Measurements from ENCODE around the gene TMEM178B.

The TMEM178B gene

DNA sequence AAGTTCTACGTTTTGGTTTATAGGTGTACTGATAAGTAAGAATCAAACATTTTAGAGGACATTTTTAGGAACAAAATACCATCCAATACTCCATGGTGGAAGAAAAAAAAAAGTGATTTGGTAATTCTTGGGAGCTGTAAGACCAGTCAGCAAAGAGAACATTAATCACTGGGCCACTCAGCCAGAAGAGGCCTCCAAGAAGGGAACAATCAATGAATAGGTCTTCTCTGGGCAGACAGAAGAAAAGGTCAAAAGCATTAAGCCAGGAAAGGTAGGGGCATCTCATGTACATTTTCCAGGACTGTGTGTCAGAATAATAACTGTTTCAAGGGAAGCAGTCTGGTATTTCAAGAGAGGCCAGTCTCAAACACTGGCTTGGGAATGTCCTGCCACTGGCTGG lies 286.9 kb downstream of the TMEM178B start:
- DNase-seq (ENCODE audit: low read depth in 1 of 2, low spot score in 1 of 2), result no peak
- Histone ChIP-seq H3K27me3 (ENCODE audit: insufficient read depth, poor library complexity, severe bottlenecking) (no peaks in the 10 kb centered on the region), H3K4me3 (replicated peaks; ENCODE audit: insufficient read depth, low read length) (no peak overlapping the region), H3K27ac (replicated peaks) (no peak overlapping the region)
- TF ChIP-seq, protein P1, sequence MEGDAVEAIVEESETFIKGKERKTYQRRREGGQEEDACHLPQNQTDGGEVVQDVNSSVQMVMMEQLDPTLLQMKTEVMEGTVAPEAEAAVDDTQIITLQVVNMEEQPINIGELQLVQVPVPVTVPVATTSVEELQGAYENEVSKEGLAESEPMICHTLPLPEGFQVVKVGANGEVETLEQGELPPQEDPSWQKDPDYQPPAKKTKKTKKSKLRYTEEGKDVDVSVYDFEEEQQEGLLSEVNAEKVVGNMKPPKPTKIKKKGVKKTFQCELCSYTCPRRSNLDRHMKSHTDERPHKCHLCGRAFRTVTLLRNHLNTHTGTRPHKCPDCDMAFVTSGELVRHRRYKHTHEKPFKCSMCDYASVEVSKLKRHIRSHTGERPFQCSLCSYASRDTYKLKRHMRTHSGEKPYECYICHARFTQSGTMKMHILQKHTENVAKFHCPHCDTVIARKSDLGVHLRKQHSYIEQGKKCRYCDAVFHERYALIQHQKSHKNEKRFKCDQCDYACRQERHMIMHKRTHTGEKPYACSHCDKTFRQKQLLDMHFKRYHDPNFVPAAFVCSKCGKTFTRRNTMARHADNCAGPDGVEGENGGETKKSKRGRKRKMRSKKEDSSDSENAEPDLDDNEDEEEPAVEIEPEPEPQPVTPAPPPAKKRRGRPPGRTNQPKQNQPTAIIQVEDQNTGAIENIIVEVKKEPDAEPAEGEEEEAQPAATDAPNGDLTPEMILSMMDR (IDR thresholded peaks at IDR 0.05; ENCODE audit: insufficient read depth, low read length), result no peak
- TF ChIP-seq, protein P2, sequence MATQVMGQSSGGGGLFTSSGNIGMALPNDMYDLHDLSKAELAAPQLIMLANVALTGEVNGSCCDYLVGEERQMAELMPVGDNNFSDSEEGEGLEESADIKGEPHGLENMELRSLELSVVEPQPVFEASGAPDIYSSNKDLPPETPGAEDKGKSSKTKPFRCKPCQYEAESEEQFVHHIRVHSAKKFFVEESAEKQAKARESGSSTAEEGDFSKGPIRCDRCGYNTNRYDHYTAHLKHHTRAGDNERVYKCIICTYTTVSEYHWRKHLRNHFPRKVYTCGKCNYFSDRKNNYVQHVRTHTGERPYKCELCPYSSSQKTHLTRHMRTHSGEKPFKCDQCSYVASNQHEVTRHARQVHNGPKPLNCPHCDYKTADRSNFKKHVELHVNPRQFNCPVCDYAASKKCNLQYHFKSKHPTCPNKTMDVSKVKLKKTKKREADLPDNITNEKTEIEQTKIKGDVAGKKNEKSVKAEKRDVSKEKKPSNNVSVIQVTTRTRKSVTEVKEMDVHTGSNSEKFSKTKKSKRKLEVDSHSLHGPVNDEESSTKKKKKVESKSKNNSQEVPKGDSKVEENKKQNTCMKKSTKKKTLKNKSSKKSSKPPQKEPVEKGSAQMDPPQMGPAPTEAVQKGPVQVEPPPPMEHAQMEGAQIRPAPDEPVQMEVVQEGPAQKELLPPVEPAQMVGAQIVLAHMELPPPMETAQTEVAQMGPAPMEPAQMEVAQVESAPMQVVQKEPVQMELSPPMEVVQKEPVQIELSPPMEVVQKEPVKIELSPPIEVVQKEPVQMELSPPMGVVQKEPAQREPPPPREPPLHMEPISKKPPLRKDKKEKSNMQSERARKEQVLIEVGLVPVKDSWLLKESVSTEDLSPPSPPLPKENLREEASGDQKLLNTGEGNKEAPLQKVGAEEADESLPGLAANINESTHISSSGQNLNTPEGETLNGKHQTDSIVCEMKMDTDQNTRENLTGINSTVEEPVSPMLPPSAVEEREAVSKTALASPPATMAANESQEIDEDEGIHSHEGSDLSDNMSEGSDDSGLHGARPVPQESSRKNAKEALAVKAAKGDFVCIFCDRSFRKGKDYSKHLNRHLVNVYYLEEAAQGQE (IDR thresholded peaks at IDR 0.05; ENCODE audit: insufficient replicate concordance, low read depth), result no peak
- TF ChIP-seq SPI1 (IDR thresholded peaks at IDR 0.05; ENCODE audit: borderline replicate concordance, low read depth), result no peak
- no peak for TF ChIP-seq POLR2AphosphoS5 (IDR thresholded peaks at IDR 0.05; ENCODE audit: low read depth)
- no peak for TF ChIP-seq GABPA (IDR thresholded peaks at IDR 0.05; ENCODE audit: low read depth)

DNA sequence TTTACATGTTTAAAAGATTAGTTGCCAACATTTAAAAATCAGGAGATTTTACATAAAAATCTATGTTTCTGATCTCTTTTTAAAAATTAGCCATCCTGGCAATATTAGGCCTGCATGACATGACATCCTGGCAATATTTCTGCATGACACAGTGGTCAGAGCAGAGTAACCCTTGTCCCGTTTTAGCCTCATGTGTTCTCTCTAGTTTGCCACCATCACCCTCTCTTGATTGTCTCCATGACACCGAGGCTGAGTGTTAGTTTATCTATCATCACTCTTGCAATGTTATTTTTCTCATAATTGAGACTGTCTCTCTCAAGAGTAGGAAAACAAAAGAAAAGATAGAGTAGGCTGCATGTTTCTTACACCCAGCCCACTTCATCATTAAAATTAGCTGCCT lies 287.6 kb downstream of the TMEM178B start:
- DNase-seq (ENCODE audit: low read depth in 1 of 2, low spot score in 1 of 2), result no peak

DNA sequence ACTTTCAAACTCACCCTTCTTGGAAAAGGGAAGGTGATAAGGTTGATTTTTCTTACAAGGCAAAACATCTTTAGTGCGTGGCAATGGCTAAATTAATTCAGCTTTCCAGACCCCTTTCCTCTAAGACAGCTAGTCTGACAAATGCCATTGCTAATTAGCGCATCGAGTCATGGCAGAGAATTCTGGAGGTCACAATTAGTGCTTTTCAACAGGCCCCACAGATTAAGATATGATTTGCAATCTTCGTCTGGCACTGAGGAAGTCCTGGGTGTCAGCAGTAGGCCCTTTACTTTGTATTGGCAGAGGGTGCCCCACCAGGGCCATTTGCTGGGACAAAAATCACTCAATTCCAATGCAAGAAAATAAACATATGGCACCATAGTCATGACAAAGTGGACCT lies 288.1 kb downstream of the TMEM178B start:
- Histone ChIP-seq H3K4me3 (replicated peaks; ENCODE audit: insufficient read depth, low read length) (no peak overlapping the region), H3K27me3 (ENCODE audit: insufficient read depth, poor library complexity, severe bottlenecking) (no peaks in the 10 kb centered on the region), H3K27ac (replicated peaks) (no peak overlapping the region)
- TF ChIP-seq, protein P1 (IDR thresholded peaks at IDR 0.05; ENCODE audit: insufficient read depth, low read length), result no peak
- TF ChIP-seq, protein P2 (IDR thresholded peaks at IDR 0.05; ENCODE audit: insufficient replicate concordance, low read depth), result no peak
- DNase-seq (ENCODE audit: low read depth in 1 of 2, low spot score in 1 of 2), result no peak

More for the DNA sequence above, 287.6 kb downstream of the TMEM178B start:
- H3K27me3 ChIP-seq (ENCODE audit: insufficient read depth, poor library complexity, severe bottlenecking), result no peaks in the 10 kb centered on the region
- TF ChIP-seq SPI1 (IDR thresholded peaks at IDR 0.05; ENCODE audit: borderline replicate concordance, low read depth) (no peak), POLR2AphosphoS5 (IDR thresholded peaks at IDR 0.05; ENCODE audit: low read depth) (no peak), GABPA (IDR thresholded peaks at IDR 0.05; ENCODE audit: low read depth) (no peak)
- TF ChIP-seq, protein P2 (IDR thresholded peaks at IDR 0.05; ENCODE audit: insufficient replicate concordance, low read depth), result no peak
- TF ChIP-seq, protein P1 (IDR thresholded peaks at IDR 0.05; ENCODE audit: insufficient read depth, low read length), result no peak
- no peak overlapping the region for H3K27ac ChIP-seq (replicated peaks)
- no peak overlapping the region for H3K4me3 ChIP-seq (replicated peaks; ENCODE audit: insufficient read depth, low read length)
